Measurements from ENCODE around the gene OTOP2. TPM values are rescaled to one million over a fixed set of nuclear protein-coding genes. Genes with fewer than 3 reads are reported as not detected.
"Not testable (repeated sequence)": the region's sequence is repeated elsewhere in the genome, so short reads cannot be mapped to it uniquely, and the experiment has no call there.

The OTOP2 gene
- total and polyA plus RNA-seq, 7 donors = not detected

DNA sequence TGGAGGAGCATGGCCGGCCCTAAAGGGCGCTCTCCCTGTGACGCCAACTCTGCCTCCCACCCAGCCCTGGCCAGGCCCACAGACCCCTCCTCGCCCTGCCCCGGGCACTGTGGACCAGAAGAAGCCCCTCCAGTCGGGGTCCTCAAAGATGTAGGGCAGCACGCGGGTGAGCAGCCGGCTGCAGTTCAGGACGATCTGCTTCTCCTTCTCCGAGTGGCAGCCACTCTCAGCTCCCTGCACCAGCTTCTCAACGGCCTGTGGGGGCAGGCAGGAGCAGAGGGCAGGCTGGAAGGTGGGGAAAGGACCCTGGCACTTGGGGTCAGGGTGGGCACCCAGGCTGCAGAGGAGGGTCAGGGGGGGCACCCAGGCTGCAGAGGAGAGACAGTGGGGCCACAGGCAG is 39.6 kb downstream of the OTOP2 start:
- Histone ChIP-seq H3K27me3 (ENCODE audit: insufficient read depth in 3 of 3, low read length in 2 of 3) (no peaks in the 10 kb centered on the region), H3K27ac (no peak overlapping the region), H3K9me3 (no peaks in the 10 kb centered on the region), H3K36me3 (ENCODE audit: insufficient read depth in 1 of 2, low read depth in 1 of 2) (no peaks in the 10 kb centered on the region), H3K4me1 (no peaks in the 10 kb centered on the region), H3K4me3 (no peak overlapping the region)
- 78 to 79% (median 78%) methylated on average over 12 of the region's 12 CpGs for WGBS, 3 donors
- DNase-seq (no peak), ATAC-seq (no peak)
- intact Hi-C loops (cut with DNase I) = loop anchor here (5.0 to 10.0 kb wide), 6 partner anchors 44 to 239 kb away; partner anchors contain the start of genes ARMC7 (in 1 of the 2) and MRPL58 (in 1 of the 2)
- TF ChIP-seq, protein P1, sequence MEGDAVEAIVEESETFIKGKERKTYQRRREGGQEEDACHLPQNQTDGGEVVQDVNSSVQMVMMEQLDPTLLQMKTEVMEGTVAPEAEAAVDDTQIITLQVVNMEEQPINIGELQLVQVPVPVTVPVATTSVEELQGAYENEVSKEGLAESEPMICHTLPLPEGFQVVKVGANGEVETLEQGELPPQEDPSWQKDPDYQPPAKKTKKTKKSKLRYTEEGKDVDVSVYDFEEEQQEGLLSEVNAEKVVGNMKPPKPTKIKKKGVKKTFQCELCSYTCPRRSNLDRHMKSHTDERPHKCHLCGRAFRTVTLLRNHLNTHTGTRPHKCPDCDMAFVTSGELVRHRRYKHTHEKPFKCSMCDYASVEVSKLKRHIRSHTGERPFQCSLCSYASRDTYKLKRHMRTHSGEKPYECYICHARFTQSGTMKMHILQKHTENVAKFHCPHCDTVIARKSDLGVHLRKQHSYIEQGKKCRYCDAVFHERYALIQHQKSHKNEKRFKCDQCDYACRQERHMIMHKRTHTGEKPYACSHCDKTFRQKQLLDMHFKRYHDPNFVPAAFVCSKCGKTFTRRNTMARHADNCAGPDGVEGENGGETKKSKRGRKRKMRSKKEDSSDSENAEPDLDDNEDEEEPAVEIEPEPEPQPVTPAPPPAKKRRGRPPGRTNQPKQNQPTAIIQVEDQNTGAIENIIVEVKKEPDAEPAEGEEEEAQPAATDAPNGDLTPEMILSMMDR (IDR thresholded peaks at IDR 0.05) = no peak

DNA sequence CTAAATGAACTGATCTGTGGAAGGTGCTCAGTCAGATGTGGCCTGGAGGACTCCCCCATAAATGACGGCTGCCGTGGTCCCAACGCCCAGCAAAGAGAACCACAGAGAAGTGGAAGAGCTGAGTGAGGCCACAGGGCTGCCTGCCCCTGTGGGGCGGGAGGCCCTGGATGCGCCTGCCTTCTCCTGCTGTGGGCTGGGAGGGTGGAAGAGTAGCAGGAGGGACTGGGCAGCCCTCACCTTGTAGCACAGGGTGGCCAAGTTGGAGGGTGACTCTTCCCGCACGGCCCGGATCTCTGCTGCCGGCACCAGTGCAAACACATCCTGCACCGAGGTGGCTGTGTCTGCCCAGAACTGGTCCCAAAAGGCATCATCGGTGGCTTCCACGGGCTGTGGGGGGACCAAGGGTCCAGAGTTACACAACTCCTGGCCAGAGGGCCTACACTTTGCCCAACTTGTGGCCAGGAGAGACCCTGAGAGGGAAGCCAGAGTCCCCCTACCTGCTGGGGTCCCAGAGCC is 40.2 kb downstream of the OTOP2 start:
- no peaks in the 10 kb centered on the region for H3K9me3 ChIP-seq
- TF ChIP-seq, protein P1 (IDR thresholded peaks at IDR 0.05) = no peak
- 88 to 90% (median 89%) methylated on average over 11 to 12 of the region's 12 CpGs for WGBS, 3 donors
- H3K4me3 ChIP-seq = no peak overlapping the region
- DNase-seq = no peak
- no peak overlapping the region for H3K27ac ChIP-seq
- no peaks in the 10 kb centered on the region for H3K27me3 ChIP-seq (ENCODE audit: insufficient read depth in 3 of 3, low read length in 2 of 3)
- no peaks in the 10 kb centered on the region for H3K4me1 ChIP-seq
- ATAC-seq = no peak
- intact Hi-C loops (cut with DNase I) = loop anchor here (5.0 to 10.0 kb wide), 6 partner anchors 43 to 238 kb away; partner anchors contain the start of genes ARMC7 (in 1 of the 2) and MRPL58 (in 1 of the 2)
- no peaks in the 10 kb centered on the region for H3K36me3 ChIP-seq (ENCODE audit: insufficient read depth in 1 of 2, low read depth in 1 of 2)

DNA sequence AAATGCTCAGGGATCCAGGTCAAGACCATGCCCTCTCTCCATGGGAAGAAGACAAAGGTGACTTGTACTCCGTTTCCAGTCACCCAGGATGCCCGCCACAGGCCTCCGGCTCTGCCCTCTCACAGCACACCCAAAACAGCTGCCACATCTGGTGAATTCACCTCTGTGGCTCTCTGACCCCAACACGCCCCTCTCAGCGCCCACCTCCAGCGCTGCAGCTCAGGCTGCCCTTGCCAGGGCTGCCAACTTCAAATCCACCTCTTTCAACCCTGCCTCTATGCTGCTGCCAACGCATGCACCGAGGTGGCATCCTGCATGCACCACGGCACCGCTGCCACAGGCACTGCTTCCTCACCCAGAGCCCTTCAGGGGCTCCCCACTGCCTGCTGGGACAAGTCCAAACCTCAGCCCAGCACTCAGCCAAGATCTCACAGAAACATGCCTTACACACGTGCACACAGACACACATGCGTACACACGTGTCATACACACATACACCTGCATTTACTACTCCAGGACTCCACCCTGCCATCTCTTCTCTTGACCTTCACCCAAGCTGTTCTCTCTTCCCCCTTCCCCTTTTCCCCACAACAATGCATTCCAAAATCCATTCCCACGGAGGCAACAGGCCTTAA is 41.0 kb downstream of the OTOP2 start:
- no peak overlapping the region for H3K27ac ChIP-seq
- ATAC-seq = no peak

DNA sequence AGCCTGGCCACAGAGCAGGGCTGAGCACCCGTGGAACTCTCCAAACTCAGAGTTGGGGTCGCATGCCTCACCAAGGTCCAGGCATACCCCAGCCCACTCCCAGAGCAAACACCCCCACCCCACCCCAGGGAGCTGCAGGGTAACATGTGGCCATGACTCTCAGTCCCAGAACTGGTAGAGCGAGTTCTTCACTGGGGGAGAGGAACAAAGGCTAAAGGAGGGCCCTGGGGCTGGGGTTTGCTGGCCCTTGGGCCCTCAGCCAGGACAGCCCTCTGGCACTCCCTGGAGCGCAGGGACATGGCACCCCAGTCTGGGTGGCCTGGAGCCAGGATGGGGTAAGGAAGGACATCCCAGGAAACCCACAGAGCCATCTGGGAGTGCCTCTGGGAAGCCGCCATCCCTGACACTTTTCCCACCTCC is 44.3 kb downstream of the OTOP2 start:
- Histone ChIP-seq H3K4me1 (no peaks in the 10 kb centered on the region), H3K9me3 (no peaks in the 10 kb centered on the region), H3K27me3 (ENCODE audit: insufficient read depth in 3 of 3, low read length in 2 of 3) (peaks cover 0 to 25% (median 7%) of the 10 kb centered on the region in 3 donors), H3K36me3 (ENCODE audit: insufficient read depth in 1 of 2, low read depth in 1 of 2) (no peaks in the 10 kb centered on the region), H3K4me3 (no peak overlapping the region), H3K27ac (no peak overlapping the region)
- ATAC-seq = no peak
- intact Hi-C loops (cut with DNase I) = loop anchor here (10.0 kb wide), 3 partner anchors 64 to 206 kb away; partner anchors contain the start of gene ARMC7 (in 1 of the 2)
- TF ChIP-seq, protein P1 (IDR thresholded peaks at IDR 0.05) = no peak
- DNase-seq = no peak
- 82 to 83% (median 82%) methylated on average over 5 of the region's 5 CpGs for WGBS, 3 donors

More for the DNA sequence above, 41.0 kb downstream of the OTOP2 start:
- Histone ChIP-seq H3K36me3 (ENCODE audit: insufficient read depth in 1 of 2, low read depth in 1 of 2) (no peaks in the 10 kb centered on the region), H3K27me3 (ENCODE audit: insufficient read depth in 3 of 3, low read length in 2 of 3) (no peaks in the 10 kb centered on the region), H3K9me3 (no peaks in the 10 kb centered on the region), H3K4me3 (no peak overlapping the region), H3K4me1 (no peaks in the 10 kb centered on the region)
- intact Hi-C loops (cut with DNase I) = loop anchor here (5.0 to 10.0 kb wide), 6 partner anchors 42 to 237 kb away; partner anchors contain the start of genes ARMC7 (in 1 of the 2) and MRPL58 (in 1 of the 2)
- 79 to 82% (median 80%) methylated on average over 13 to 14 of the region's 14 CpGs for WGBS, 3 donors
- TF ChIP-seq, protein P1 (IDR thresholded peaks at IDR 0.05) = no peak
- no peak for DNase-seq

DNA sequence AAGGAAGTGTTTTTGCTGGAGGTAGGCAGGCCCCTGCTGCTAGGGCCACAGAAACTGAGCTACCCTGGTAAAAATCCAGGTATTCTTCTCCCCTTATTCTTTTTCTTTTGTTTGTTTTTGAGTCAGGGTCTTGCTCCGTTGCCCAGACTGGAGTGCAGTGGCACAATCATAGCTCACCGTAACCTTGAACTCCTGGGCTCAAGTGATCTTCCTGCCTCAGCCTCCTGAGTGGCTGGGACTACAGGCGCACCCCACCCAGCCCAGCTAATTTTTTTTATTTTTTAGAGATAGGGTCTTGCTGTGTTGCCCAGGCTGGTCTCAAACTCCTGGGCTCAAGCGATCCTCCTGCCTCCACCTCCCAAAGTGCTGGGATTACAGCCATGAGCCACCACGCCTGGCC is 45.4 kb downstream of the OTOP2 start:
- H3K36me3 ChIP-seq (ENCODE audit: insufficient read depth in 1 of 2, low read depth in 1 of 2); H3K4me1 ChIP-seq; H3K4me3 ChIP-seq; DNase-seq; ATAC-seq; H3K9me3 ChIP-seq; H3K27ac ChIP-seq: not testable (repeated sequence)
- peaks cover 0 to 35% (median 8%) of the 10 kb centered on the region in 3 donors for H3K27me3 ChIP-seq (ENCODE audit: insufficient read depth in 3 of 3, low read length in 2 of 3)
- 88 to 91% (median 91%) methylated on average over 5 of the region's 5 CpGs for WGBS, 3 donors
- intact Hi-C loops (cut with DNase I) = loop anchor here (10.0 kb wide), 3 partner anchors 65 to 205 kb away; partner anchors contain the start of gene ARMC7 (in 1 of the 2)

Data from psoas muscle (tissue), 8 donors.